ENCODE measurements around the gene MAGOH.

The MAGOH gene

DNA sequence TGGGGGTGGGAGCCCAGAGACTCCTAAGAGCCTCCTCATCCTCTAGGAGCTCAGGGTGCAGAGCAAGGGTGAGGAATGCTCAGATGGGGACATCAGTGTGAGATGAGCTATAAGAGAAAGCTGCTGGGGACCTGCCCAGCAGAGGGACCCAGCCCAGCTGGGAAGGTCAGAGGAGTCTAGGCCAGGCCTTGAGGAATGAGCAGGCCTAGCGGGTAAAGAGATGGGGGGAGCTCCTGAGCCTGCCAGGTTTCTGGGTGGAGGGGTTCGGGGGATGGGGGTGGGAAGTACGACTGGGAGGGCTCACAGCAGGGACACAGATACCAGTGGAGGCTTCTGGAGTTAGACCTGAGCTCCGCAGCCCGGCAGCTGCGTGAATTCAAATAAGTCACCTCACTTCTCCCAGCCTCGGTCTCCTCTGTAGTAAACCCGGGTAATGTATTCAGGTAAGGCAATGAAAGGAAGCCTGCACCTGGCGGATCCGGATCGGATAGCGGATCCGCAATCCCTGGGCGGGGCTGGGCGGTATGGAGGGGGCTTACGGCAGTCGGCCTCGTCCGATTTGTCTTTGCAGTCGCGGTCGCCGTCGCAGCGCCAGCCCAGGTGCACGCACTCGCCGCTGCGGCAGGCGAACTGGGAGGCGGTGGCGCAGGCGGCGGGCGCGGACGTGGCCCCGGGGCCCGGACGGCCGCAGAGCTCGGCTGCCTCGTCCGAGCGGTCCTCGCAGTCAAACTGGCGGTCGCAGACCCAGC is 38.0 kb upstream of the MAGOH start:
- no peak overlapping the region for H3K4me3 Mint-ChIP-seq
- peaks cover 92% of the 10 kb centered on the region for H3K36me3 Mint-ChIP-seq (ENCODE audit: low read depth)
- intact Hi-C loops (cut with micrococcal nuclease): no loop called here
- peaks cover 8% of the 10 kb centered on the region for H3K4me1 Mint-ChIP-seq (ENCODE audit: low read depth)
- H3K9me3 Mint-ChIP-seq: no peaks in the 10 kb centered on the region
- no peak overlapping the region for H3K27ac Mint-ChIP-seq
- H3K27me3 Mint-ChIP-seq: no peaks in the 10 kb centered on the region

GRCh38 chr1:53275566-53275965 is 37.2 kb upstream of the MAGOH start:
- intact Hi-C loops (cut with micrococcal nuclease): no loop called here
- H3K9me3 Mint-ChIP-seq: no peaks in the 10 kb centered on the region
- H3K4me1 Mint-ChIP-seq (ENCODE audit: low read depth): peaks cover 8% of the 10 kb centered on the region
- H3K27me3 Mint-ChIP-seq: no peaks in the 10 kb centered on the region
- H3K27ac Mint-ChIP-seq: no peak overlapping the region
- no peak overlapping the region for H3K4me3 Mint-ChIP-seq
- H3K36me3 Mint-ChIP-seq (ENCODE audit: low read depth): peaks cover 92% of the 10 kb centered on the region

DNA sequence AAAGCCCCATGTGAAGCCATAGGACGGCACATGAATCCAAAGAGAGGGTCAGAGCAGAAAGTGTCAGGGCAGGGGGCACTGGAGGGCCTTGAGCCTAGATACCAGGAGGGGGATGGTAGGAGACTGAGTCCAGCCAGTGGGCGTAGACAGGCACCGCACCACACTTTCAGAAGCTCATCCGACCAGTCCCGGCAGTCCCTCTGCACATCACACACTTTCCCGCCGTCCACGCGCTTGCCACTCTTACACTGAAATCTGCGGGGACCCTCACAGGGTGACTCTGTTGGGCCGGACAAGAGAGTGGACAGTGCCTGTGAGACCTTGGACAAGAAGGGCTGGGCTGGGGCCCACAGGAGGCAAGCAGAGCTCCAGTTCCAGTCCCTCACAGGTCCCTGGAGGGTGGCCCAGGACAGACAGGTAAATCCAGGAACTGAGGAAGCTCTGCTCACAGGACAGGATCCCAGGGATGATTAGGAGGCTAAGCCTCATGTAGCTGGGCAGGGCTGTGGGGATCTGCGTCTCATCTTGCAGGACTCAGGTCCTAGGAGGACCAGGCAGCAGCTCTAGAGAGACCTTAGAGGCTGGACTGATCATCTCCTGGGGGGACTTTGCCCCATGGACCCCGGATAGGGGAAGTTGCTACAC is 36.3 kb upstream of the MAGOH start:
- Mint-ChIP-seq H3K27ac (no peak overlapping the region), H3K27me3 (no peaks in the 10 kb centered on the region), H3K36me3 (ENCODE audit: low read depth) (peaks cover 92% of the 10 kb centered on the region), H3K9me3 (no peaks in the 10 kb centered on the region), H3K4me1 (ENCODE audit: low read depth) (peaks cover 8% of the 10 kb centered on the region), H3K4me3 (no peak overlapping the region)
- intact Hi-C loops (cut with micrococcal nuclease): no loop called here

GRCh38 chr1:53274026-53274425 is 35.7 kb upstream of the MAGOH start:
- Mint-ChIP-seq H3K27ac (no peak overlapping the region), H3K4me1 (ENCODE audit: low read depth) (peaks cover 8% of the 10 kb centered on the region), H3K36me3 (ENCODE audit: low read depth) (peaks cover 92% of the 10 kb centered on the region), H3K4me3 (no peak overlapping the region), H3K9me3 (no peaks in the 10 kb centered on the region), H3K27me3 (no peaks in the 10 kb centered on the region)
- intact Hi-C loops (cut with micrococcal nuclease): no loop called here

- no peaks in the 10 kb centered on the region for H3K9me3 Mint-ChIP-seq
- no peak overlapping the region for H3K27ac Mint-ChIP-seq
- H3K4me1 Mint-ChIP-seq (ENCODE audit: low read depth): peaks cover 8% of the 10 kb centered on the region
- intact Hi-C loops (cut with micrococcal nuclease): no loop called here
- no peak overlapping the region for H3K4me3 Mint-ChIP-seq
- H3K27me3 Mint-ChIP-seq: no peaks in the 10 kb centered on the region
- H3K36me3 Mint-ChIP-seq (ENCODE audit: low read depth): peaks cover 97% of the 10 kb centered on the region
Measured at GRCh38 chr1:53273526-53273925, 35.2 kb upstream of the MAGOH start.

- H3K4me1 Mint-ChIP-seq (ENCODE audit: low read depth): peaks cover 8% of the 10 kb centered on the region
- intact Hi-C loops (cut with micrococcal nuclease): no loop called here
- no peaks in the 10 kb centered on the region for H3K9me3 Mint-ChIP-seq
- H3K36me3 Mint-ChIP-seq (ENCODE audit: low read depth): peaks cover 97% of the 10 kb centered on the region
- no peak overlapping the region for H3K27ac Mint-ChIP-seq
- H3K4me3 Mint-ChIP-seq: no peak overlapping the region
- H3K27me3 Mint-ChIP-seq: no peaks in the 10 kb centered on the region
Measured at GRCh38 chr1:53272349-53272748, 34.0 kb upstream of the MAGOH start.

- Mint-ChIP-seq H3K4me1 (ENCODE audit: low read depth) (peaks cover 8% of the 10 kb centered on the region), H3K9me3 (no peaks in the 10 kb centered on the region), H3K27me3 (no peaks in the 10 kb centered on the region), H3K36me3 (ENCODE audit: low read depth) (peaks cover 99% of the 10 kb centered on the region), H3K4me3 (no peak overlapping the region), H3K27ac (no peak overlapping the region)
- intact Hi-C loops (cut with micrococcal nuclease): no loop called here
Measured at GRCh38 chr1:53271446-53272090, 33.2 kb upstream of the MAGOH start.

- intact Hi-C loops (cut with micrococcal nuclease): no loop called here
- Mint-ChIP-seq H3K9me3 (no peaks in the 10 kb centered on the region), H3K27ac (no peak overlapping the region), H3K27me3 (no peaks in the 10 kb centered on the region), H3K4me1 (ENCODE audit: low read depth) (peaks cover 8% of the 10 kb centered on the region), H3K4me3 (no peak overlapping the region), H3K36me3 (ENCODE audit: low read depth) (peaks cover 99% of the 10 kb centered on the region)
Measured at GRCh38 chr1:53270873-53271272, 32.6 kb upstream of the MAGOH start.

GRCh38 chr1:53270107-53270506 is 31.8 kb upstream of the MAGOH start:
- H3K4me1 Mint-ChIP-seq (ENCODE audit: low read depth): peaks cover 8% of the 10 kb centered on the region
- no peaks in the 10 kb centered on the region for H3K27me3 Mint-ChIP-seq
- intact Hi-C loops (cut with micrococcal nuclease): no loop called here
- no peaks in the 10 kb centered on the region for H3K9me3 Mint-ChIP-seq
- no peak overlapping the region for H3K4me3 Mint-ChIP-seq
- H3K36me3 Mint-ChIP-seq (ENCODE audit: low read depth): peaks cover 99% of the 10 kb centered on the region
- no peak overlapping the region for H3K27ac Mint-ChIP-seq

- no peak overlapping the region for H3K4me3 Mint-ChIP-seq
- H3K4me1 Mint-ChIP-seq (ENCODE audit: low read depth): no peaks in the 10 kb centered on the region
- H3K27me3 Mint-ChIP-seq: no peaks in the 10 kb centered on the region
- intact Hi-C loops (cut with micrococcal nuclease): no loop called here
- no peaks in the 10 kb centered on the region for H3K9me3 Mint-ChIP-seq
- H3K36me3 Mint-ChIP-seq (ENCODE audit: low read depth): peaks cover 99% of the 10 kb centered on the region
- no peak overlapping the region for H3K27ac Mint-ChIP-seq
Measured at GRCh38 chr1:53267761-53268160, 29.4 kb upstream of the MAGOH start.

DNA sequence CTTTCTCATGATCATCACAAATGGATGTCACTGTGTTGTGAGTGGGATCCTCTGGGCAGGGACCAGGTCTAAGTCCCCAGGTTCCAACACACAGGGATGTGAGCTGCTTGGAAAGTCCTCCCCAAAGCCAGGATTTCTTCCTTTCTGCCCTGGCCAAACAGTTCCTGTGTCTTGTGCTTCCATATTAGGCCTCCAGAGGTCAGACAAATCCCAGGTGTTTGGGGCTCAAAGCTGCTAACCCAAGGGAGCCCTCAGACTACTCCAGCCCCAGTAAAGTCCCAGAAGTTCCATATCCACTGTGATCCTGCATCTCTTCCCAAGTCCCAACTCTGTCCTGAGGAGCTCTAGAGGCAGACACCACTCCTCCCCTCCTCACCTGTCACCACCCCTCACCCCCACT is 27.7 kb upstream of the MAGOH start:
- no peaks in the 10 kb centered on the region for H3K27me3 Mint-ChIP-seq
- intact Hi-C loops (cut with micrococcal nuclease): no loop called here
- no peak overlapping the region for H3K27ac Mint-ChIP-seq

GRCh38 chr1:53265581-53265980 is 27.3 kb upstream of the MAGOH start:
- intact Hi-C loops (cut with micrococcal nuclease): no loop called here
- no peak overlapping the region for H3K27ac Mint-ChIP-seq
- no peaks in the 10 kb centered on the region for H3K9me3 Mint-ChIP-seq
- H3K27me3 Mint-ChIP-seq: no peaks in the 10 kb centered on the region
- H3K4me1 Mint-ChIP-seq (ENCODE audit: low read depth): no peaks in the 10 kb centered on the region
- H3K36me3 Mint-ChIP-seq (ENCODE audit: low read depth): peaks cover 99% of the 10 kb centered on the region
- no peak overlapping the region for H3K4me3 Mint-ChIP-seq

More for the DNA sequence above, 27.7 kb upstream of the MAGOH start:
- peaks cover 99% of the 10 kb centered on the region for H3K36me3 Mint-ChIP-seq (ENCODE audit: low read depth)
- H3K9me3 Mint-ChIP-seq: no peaks in the 10 kb centered on the region
- H3K4me1 Mint-ChIP-seq (ENCODE audit: low read depth): no peaks in the 10 kb centered on the region
- no peak overlapping the region for H3K4me3 Mint-ChIP-seq

GRCh38 chr1:53264048-53264447 is 25.7 kb upstream of the MAGOH start:
- H3K36me3 Mint-ChIP-seq (ENCODE audit: low read depth): peaks cover 100% of the 10 kb centered on the region
- no peak overlapping the region for H3K27ac Mint-ChIP-seq
- H3K4me1 Mint-ChIP-seq (ENCODE audit: low read depth): no peaks in the 10 kb centered on the region
- H3K9me3 Mint-ChIP-seq: no peaks in the 10 kb centered on the region
- intact Hi-C loops (cut with micrococcal nuclease): no loop called here
- H3K4me3 Mint-ChIP-seq: no peak overlapping the region
- no peaks in the 10 kb centered on the region for H3K27me3 Mint-ChIP-seq

DNA sequence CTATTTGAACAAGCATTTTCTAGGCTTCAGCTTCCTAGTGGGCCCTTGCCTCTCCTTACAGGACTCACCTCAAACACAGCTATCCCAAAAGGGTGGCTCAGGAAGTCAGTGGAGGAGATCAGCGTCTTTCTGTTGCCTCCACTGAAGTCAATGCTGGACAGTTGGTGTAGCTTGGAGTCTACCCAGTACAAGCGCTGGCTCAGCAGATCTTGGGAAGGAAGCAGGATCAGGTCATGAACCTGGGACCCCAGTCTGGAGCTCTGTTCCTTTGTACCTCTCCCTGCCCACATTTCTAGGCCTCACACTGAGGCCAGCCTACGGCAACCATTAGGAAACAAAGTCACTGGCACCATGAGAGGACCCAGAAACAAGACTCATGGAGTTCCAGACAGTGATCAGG is 23.7 kb upstream of the MAGOH start:
- intact Hi-C loops (cut with micrococcal nuclease): no loop called here
- Mint-ChIP-seq H3K4me1 (ENCODE audit: low read depth) (no peaks in the 10 kb centered on the region), H3K4me3 (no peak overlapping the region), H3K27me3 (no peaks in the 10 kb centered on the region), H3K36me3 (ENCODE audit: low read depth) (peaks cover 99% of the 10 kb centered on the region), H3K27ac (no peak overlapping the region), H3K9me3 (no peaks in the 10 kb centered on the region)
